ENCODE measurements around the gene COL17A1.

Gene COL17A1

DNA sequence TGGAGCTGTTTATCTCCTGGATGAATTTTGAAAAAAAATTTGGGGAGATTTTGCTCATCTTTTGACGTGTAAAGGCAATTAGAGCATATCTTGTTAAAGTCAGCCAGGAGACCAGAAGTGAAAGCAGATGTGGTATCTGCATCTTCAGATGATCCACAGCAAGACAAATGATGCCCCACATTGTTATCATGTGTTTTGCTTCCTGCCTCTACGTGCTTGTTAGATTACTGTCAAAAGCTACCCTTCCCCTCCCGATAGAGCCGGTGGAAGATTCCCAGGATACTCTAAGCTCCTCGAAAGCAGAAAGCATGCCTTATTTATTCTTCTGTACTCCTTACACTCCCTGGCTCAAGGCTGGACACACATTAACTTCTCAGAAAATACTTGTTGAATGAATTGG lies 12.9 kb downstream of the COL17A1 start:
- TF ChIP-seq, protein P1, sequence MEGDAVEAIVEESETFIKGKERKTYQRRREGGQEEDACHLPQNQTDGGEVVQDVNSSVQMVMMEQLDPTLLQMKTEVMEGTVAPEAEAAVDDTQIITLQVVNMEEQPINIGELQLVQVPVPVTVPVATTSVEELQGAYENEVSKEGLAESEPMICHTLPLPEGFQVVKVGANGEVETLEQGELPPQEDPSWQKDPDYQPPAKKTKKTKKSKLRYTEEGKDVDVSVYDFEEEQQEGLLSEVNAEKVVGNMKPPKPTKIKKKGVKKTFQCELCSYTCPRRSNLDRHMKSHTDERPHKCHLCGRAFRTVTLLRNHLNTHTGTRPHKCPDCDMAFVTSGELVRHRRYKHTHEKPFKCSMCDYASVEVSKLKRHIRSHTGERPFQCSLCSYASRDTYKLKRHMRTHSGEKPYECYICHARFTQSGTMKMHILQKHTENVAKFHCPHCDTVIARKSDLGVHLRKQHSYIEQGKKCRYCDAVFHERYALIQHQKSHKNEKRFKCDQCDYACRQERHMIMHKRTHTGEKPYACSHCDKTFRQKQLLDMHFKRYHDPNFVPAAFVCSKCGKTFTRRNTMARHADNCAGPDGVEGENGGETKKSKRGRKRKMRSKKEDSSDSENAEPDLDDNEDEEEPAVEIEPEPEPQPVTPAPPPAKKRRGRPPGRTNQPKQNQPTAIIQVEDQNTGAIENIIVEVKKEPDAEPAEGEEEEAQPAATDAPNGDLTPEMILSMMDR (IDR thresholded peaks at IDR 0.05; ENCODE audit: insufficient read depth, missing control alignments) = no peak
- no peak for FAIRE-seq
- DNase-seq (ENCODE audit: insufficient read length, low spot score) = no peak

DNA sequence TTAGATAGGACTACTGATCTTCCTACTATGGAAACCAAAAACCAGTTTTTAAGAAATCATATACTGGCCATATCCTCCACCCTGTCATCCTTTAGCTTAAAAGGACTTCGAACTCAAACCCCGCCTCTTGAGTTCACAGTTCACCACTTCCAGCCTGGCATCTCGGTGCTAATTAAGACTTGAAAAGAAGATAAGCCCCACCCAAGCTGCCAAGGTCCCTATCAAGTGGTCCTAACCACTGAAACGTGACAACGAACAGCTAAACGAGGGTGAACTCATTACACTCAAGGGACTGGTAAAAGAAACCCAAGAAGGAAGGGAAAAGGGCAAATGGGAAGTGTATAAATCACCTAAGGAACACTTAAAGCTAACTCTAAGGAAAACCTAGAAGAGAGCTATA lies 16.1 kb downstream of the COL17A1 start:
- no peak for FAIRE-seq
- TF ChIP-seq, protein P1 (IDR thresholded peaks at IDR 0.05; ENCODE audit: insufficient read depth, missing control alignments) = no peak
- DNase-seq (ENCODE audit: insufficient read length, low spot score) = no peak

GRCh38 chr10:104067525-104067924 lies 18.2 kb downstream of the COL17A1 start:
- FAIRE-seq (no peak), DNase-seq (ENCODE audit: insufficient read length, low spot score) (no peak)
- TF ChIP-seq, protein P1 (IDR thresholded peaks at IDR 0.05; ENCODE audit: insufficient read depth, missing control alignments) = no peak

DNA sequence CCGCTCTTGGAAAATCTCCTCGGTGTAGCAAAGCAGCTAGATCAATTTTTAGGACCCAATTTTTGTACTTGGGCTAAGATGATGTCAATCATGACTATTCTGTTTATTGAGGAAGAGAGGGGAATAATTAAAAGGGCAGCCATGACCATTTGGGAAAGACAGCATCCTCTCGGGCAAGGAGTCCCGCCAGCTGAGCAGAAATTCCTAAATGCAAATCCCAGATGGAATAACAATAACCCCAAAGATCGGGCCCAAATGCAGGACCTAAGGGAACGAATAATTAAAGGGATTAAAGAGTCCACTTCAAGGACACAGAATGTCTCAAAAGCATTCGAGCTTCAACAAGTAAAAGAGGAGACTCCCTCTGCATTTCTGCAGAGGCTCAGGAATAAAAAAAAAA lies 18.7 kb downstream of the COL17A1 start:
- TF ChIP-seq, protein P1 (IDR thresholded peaks at IDR 0.05; ENCODE audit: insufficient read depth, missing control alignments) = no peak
- FAIRE-seq (no peak), DNase-seq (ENCODE audit: insufficient read length, low spot score) (no peak)

DNA sequence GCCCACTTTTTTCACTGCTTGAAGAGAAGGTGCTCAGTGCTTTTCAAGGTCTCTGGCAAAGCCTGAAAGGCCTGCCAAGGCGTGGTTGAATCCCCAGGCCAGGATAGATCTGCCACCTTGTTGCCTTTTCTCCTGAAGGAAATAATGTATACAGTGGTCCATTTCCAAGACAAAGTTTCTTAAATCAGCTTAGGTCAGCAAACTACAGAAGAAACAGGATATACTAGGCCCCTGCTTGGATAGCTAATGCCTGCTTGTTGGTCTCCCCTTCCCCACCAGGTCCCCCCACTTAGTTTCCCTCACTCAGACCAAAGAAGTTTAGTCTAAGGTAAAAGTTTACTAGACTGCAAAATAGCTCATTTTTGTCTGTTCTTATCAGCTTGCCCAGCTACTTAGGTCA lies 19.9 kb downstream of the COL17A1 start:
- TF ChIP-seq, protein P1 (IDR thresholded peaks at IDR 0.05; ENCODE audit: insufficient read depth, missing control alignments) = no peak
- FAIRE-seq = no peak

DNA sequence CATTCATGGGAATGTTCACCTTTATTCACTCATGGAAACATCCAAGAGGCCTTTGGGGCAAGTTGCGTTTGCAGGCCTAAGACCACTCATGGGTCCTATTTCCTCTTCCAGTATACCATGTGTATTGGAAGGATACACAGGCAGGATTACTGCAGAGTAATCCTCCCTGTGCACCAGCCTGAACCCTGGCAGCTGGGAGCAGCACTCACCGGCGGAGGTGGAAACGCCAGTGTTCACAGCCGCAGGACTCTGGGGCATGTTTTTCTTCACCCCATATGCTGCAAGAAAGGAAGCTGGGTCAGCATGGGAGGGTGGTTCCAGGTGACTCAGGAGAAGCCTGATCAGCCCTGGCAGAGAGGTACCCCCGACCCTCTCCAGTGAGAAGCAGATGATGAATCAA lies 24.5 kb downstream of the COL17A1 start:
- DNase-seq (ENCODE audit: insufficient read length, low spot score) = peak; percentile 40
- FAIRE-seq = no peak
- TF ChIP-seq, protein P1 (IDR thresholded peaks at IDR 0.05; ENCODE audit: insufficient read depth, missing control alignments) = no peak

More for the DNA sequence above, 19.9 kb downstream of the COL17A1 start:
- DNase-seq (ENCODE audit: insufficient read length, low spot score) = no peak

GRCh38 chr10:104059364-104059763 lies 26.3 kb downstream of the COL17A1 start:
- TF ChIP-seq, protein P1 (IDR thresholded peaks at IDR 0.05; ENCODE audit: insufficient read depth, missing control alignments) = no peak
- no peak for DNase-seq (ENCODE audit: insufficient read length, low spot score)
- FAIRE-seq = no peak
